ENCODE results near the gene URB1. TPM values are rescaled to one million over a fixed set of nuclear protein-coding genes. Genes with fewer than 3 reads are reported as not detected.

URB1 gene
- polyA plus RNA-seq, 2 of the 4 experiments (the other 2 are of a cell fraction), result 8.7 to 10.1 TPM

DNA sequence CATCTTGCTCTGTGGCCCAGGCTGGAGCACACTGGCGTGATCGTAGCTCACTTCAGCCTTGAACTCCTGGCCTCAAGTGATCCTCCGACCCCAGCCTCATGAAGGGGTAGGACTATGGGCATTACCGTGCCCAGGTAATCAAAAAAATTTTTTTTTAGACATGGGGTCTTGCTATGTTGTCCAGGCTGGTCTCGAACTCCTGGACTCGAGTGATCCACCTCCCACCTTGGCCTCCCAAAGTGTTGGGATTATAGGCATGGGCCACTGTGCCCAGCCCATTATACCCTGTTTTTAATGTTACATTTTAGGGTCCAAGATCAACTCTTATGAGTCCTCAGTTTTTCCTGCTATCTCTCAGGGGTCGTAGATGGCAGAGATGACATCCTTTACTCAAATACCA is 87.8 kb downstream of the URB1 start (continued):
- TF ChIP-seq MAX (IDR thresholded peaks at IDR 0.05) (no peak), GATA3 (IDR thresholded peaks at IDR 0.05; ENCODE audit: borderline replicate concordance) (no peak), CHD4 (IDR thresholded peaks at IDR 0.05; ENCODE audit: borderline replicate concordance) (no peak), ZFP36 (IDR thresholded peaks at IDR 0.05; ENCODE audit: borderline replicate concordance, partially characterized antibody) (no peak)
- TF ChIP-seq, protein P1, sequence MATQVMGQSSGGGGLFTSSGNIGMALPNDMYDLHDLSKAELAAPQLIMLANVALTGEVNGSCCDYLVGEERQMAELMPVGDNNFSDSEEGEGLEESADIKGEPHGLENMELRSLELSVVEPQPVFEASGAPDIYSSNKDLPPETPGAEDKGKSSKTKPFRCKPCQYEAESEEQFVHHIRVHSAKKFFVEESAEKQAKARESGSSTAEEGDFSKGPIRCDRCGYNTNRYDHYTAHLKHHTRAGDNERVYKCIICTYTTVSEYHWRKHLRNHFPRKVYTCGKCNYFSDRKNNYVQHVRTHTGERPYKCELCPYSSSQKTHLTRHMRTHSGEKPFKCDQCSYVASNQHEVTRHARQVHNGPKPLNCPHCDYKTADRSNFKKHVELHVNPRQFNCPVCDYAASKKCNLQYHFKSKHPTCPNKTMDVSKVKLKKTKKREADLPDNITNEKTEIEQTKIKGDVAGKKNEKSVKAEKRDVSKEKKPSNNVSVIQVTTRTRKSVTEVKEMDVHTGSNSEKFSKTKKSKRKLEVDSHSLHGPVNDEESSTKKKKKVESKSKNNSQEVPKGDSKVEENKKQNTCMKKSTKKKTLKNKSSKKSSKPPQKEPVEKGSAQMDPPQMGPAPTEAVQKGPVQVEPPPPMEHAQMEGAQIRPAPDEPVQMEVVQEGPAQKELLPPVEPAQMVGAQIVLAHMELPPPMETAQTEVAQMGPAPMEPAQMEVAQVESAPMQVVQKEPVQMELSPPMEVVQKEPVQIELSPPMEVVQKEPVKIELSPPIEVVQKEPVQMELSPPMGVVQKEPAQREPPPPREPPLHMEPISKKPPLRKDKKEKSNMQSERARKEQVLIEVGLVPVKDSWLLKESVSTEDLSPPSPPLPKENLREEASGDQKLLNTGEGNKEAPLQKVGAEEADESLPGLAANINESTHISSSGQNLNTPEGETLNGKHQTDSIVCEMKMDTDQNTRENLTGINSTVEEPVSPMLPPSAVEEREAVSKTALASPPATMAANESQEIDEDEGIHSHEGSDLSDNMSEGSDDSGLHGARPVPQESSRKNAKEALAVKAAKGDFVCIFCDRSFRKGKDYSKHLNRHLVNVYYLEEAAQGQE (IDR thresholded peaks at IDR 0.05), result no peak

GRCh38 chr21:32303385-32303784 is 89.4 kb downstream of the URB1 start:
- H3K4me1 ChIP-seq, result no peaks in the 10 kb centered on the region
- TF ChIP-seq TP53 (CRISPR knock-in tag; IDR thresholded peaks at IDR 0.05) (no peak), KDM5A (IDR thresholded peaks at IDR 0.05) (no peak), CHD2 (IDR thresholded peaks at IDR 0.05; ENCODE audit: low read length, partially characterized antibody) (no peak), RAD21 (conservative IDR thresholded peaks at IDR 0.05 in 1 of 2, IDR thresholded peaks at IDR 0.05 in 1 of 2) (no peak), EHF (CRISPR knock-in tag; IDR thresholded peaks at IDR 0.05) (no peak), FOSB (CRISPR knock-in tag; IDR thresholded peaks at IDR 0.05) (no peak), RARB (CRISPR knock-in tag; IDR thresholded peaks at IDR 0.05) (no peak), CHD4 (IDR thresholded peaks at IDR 0.05; ENCODE audit: borderline replicate concordance) (no peak), FOSL2 (IDR thresholded peaks at IDR 0.05) (no peak), FOSL2 (CRISPR knock-in tag; IDR thresholded peaks at IDR 0.05) (no peak), CBX8 (IDR thresholded peaks at IDR 0.05) (no peak), ZFP36 (IDR thresholded peaks at IDR 0.05; ENCODE audit: borderline replicate concordance, partially characterized antibody) (no peak), POLR2AphosphoS2 (conservative IDR thresholded peaks at IDR 0.05; ENCODE audit: low read length) (no peak), PBX3 (IDR thresholded peaks at IDR 0.05) (no peak), FOXS1 (CRISPR knock-in tag; IDR thresholded peaks at IDR 0.05) (no peak), POLR2A (IDR thresholded peaks at IDR 0.05; ENCODE audit: low read length) (no peak), SREBF2 (IDR thresholded peaks at IDR 0.05) (no peak)
- TF ChIP-seq, protein P1 (IDR thresholded peaks at IDR 0.05), result no peak
- TF ChIP-seq, protein P2, sequence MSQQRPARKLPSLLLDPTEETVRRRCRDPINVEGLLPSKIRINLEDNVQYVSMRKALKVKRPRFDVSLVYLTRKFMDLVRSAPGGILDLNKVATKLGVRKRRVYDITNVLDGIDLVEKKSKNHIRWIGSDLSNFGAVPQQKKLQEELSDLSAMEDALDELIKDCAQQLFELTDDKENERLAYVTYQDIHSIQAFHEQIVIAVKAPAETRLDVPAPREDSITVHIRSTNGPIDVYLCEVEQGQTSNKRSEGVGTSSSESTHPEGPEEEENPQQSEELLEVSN (IDR thresholded peaks at IDR 0.05; ENCODE audit: borderline replicate concordance, low read depth), result no peak
- CTCF ChIA-PET, result no interaction called here
- no peak overlapping the region for H3K4me3 ChIP-seq
- WGBS (ENCODE audit: missing lambda C conversion rate), result 82% methylated on average over 1 of the region's 1 CpG
- FAIRE-seq, result no peak
- H3K4me2 ChIP-seq, result no peak overlapping the region
- DNase-seq (ENCODE audit: low read depth in 1 of 2, low spot score in 1 of 2), result no peak
- POLR2A ChIA-PET, result no interaction called here
- no peak for ATAC-seq
- H3K9me3 ChIP-seq, result no peaks in the 10 kb centered on the region
- no peak overlapping the region for H3K27ac ChIP-seq

Measured in A549 (cell line).